GM21717 (cell line): ENCODE results near the gene AP2M1.

Experiments used
- ATAC-seq: cut with Tn5 transposase; IDR thresholded peaks from one replicate; pipeline ENCODE4 v1.9.1; 2021; ENCODE audit warnings: mild to moderate bottlenecking, moderate library complexity; ENCODE audit not compliant: unreplicated experiment

AP2M1 gene

DNA sequence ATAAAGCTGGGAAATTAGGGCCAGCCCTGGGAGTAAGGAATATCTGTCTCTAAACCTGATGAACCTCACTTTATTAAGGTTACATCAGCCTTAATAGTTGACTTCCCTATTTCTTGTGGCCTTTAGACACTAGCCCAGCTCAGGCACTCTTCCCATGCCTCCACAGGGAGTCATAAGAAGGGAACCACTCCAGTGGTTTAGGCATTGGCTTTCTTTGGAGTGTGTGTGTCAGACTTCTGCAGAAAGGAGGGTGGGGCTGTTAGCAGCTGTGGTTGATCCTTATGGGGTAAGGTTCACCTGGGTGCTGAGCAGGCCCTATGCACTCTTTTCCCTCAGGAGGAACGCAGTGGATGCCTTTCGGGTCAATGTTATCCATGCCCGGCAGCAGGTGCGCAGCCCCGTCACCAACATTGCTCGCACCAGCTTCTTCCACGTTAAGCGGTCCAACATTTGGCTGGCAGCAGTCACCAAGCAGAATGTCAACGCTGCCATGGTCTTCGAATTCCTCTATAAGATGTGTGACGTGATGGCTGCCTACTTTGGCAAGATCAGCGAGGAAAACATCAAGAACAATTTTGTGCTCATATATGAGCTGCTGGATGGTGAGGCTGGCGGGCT is 4.0 kb downstream of the AP2M1 start:
- no peak for ATAC-seq

DNA sequence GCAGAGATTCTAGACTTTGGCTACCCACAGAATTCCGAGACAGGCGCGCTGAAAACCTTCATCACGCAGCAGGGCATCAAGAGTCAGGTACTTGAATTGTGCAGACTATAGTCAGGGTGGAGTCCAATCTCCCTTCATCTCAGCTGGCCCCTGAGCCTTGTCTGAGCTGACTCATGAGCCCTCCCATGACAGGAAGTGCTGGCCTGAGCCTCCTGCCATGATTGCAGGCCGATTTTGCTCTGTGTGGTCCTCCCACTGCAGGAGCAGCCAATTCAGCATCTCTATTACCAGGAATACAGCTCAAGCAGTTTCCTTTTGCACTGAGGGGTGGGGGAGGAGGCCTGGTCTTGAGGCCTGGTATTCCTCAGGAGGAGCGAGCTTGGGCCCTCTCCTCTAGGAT is 5.5 kb downstream of the AP2M1 start:
- no peak for ATAC-seq

DNA sequence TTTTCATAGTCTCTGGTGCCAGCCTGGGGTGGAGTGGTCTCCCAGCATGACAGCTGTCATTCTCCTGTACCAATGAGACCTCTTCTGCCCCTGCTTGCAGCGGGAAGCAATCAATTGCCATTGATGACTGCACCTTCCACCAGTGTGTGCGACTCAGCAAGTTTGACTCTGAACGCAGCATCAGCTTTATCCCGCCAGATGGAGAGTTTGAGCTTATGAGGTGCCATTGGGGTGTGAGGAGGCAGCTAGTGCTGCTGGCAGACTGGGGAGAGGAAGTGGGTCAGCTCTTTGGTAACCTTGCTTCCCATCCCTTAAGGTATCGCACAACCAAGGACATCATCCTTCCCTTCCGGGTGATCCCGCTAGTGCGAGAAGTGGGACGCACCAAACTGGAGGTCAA is 6.9 kb downstream of the AP2M1 start:
- no peak for ATAC-seq

GRCh38 chr3:184183679-184184078 is 9.0 kb downstream of the AP2M1 start:
- ATAC-seq = no peak

DNA sequence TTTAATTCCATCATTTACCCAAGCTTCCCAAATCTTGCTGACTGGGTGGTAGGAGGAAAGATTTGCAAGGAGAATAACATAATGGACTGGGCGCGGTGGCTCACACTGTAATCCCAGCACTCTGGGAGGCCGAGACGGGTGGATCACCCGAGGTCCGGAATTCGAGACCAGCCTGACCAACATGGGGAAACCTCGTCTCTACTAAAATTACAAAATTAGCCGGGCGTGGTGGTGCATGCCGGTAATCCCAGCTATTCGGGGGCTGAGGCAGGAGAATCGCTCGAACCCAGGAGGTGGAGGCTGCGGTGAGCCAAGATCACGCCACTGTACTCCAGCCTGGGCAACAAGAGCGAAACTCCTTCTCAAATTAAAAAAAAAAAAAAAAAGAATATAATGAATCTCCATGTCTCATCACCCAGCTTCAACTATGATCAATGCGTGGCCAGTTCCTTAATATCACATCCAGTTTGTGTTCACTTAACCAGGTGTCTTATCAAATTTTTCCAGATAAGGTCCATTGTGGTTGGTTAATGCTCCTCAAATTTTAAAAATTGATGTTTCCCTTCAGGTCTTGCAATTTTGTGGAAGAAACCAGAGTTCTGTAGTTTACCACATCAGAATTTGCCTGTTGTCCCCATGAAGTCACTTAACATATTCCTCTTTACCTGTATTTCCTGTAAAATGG is 10.0 kb downstream of the AP2M1 start:
- no peak for ATAC-seq

DNA sequence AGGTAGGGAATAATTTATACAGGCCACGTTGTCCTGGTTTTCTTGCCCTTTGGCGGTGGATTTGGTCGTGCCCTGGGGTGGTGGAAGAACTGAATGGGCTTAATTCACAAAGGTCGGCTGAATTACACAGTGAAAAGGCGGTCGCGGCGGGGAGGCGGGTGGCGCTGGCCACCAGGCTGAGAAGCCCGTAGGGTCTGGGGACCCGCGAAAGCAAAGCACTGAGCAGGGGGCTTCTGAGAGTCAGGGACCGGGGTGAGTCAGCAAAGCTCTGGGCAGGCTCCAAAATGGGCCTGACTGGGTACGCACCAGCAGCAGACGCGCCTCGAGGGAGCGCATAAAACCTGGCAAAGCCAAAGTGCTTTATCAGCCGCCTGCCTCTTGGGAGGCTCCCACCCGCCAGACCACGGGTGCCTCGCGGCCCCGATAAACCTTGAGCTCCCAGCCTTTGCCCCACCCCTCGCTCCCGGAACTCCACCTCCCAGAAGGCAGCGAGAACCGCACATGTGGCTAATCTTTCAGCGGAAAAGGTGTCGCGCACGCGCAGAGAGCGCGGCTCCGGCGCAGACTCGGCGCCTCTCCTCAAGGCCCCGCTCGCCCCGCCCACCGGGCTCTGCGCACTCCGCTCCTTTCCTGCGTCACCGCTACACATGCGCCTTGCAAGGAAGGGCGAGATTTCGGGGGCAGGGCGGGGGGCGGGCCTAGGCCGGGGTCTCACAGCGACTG is 11.0 kb downstream of the AP2M1 start:
- peak; percentile 81 for ATAC-seq

DNA sequence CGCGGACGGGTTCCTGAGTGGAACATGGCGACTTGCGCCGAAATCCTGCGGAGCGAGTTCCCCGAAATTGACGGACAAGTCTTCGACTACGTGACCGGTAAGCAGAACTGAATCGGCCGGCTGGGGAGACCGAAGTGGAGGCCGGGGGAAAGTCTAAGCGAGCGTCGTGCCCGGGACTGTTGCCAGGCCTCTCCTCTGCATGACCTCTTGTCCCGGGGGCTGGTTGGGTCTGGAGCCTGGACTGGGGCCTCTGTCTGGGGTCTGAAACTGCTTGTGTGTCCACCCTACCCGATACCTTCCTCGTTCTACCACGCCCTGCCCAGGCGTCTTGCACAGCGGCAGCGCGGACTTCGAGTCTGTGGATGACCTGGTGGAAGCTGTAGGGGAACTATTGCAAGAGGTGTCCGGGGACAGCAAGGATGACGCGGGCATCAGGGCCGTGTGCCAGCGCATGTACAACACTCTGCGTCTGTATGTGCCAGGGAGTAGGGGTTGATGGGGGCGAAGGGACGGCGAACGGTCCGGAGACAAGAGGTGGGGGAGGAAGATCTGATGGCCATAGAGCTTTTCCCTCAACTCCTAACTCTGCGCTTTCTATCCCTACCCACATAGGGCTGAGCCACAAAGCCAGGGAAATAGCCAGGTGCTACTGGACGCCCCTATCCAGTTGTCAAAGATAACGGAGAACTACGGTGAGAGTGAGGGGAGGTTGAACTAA is 11.7 kb downstream of the AP2M1 start, which contains the start of gene ABCF3:
Gene ABCF3, plus strand, starts transcription at position 16 of the 718 bp plus-strand sequence. Its CDS starts 9 bp downstream, at position 25.
- ATAC-seq = peak; percentile 23

DNA sequence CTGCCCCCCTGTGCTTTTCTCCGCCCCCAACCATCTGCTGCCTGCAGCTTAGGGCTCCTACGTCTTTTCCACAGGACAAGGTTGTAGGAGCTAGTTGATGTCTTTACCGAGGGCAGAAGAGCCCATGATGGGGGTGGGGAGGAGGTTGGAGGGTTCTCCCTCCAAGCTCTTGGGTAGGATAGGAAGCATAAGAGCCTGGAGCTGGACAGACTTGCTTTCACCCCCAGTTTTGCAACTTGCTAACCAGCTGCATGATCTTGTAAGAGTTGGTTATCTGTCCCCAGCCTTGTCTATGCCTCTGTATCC is 12.2 kb downstream of the AP2M1 start:
- ATAC-seq = no peak

- no peak for ATAC-seq
Observed at GRCh38 chr3:184188080-184188479, 13.4 kb downstream of the AP2M1 start.

DNA sequence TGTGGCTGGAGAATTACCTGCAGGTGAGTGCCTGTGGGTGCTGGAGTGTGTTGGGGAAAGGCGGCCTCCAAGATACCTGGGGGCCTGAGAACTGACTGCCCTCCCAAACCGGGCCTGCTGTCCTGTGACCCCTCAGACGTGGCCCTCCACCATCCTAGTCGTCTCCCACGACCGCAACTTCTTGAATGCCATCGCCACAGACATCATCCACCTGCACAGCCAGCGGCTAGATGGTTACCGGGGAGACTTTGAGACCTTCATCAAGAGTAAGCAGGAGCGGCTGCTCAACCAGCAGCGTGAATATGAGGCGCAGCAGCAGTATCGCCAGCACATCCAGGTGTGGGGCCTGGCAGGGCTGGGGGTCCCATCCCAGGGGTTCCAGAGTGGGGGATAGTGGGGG is 14.8 kb downstream of the AP2M1 start:
- no peak for ATAC-seq

GRCh38 chr3:184192889-184193288 is 18.2 kb downstream of the AP2M1 start:
- ATAC-seq = no peak

DNA sequence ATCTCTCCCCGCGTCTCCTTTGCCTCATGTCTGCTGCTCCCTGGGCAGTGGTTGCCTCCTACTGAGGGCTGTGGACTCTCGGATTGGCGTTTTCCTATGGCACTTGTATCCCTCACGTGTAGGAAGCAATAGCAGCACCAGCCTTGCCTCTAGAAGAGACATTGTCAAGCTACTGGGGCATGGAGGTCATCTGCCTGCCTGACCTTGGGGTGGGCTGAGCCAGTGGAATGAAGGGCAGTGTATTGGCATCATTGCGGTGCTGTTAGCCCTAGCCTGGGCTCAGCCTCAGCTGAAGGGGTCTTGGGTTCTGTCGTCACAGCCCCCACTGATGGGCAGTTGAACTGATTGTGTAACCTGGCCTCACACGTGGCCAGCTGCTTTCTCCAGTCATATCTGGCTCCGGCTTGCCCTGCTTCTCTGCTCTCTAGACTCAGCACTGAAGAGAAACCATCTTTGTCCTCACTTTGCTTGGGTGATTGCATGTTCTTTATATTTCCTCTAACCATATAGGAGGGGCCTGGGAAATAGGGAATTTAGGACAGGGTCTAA is 19.4 kb downstream of the AP2M1 start:
- ATAC-seq = no peak

GRCh38 chr3:184196536-184196935 is 21.9 kb downstream of the AP2M1 start:
- ATAC-seq = no peak

- no peak for ATAC-seq
Observed at GRCh38 chr3:184198509-184198908, 23.9 kb downstream of the AP2M1 start.

DNA sequence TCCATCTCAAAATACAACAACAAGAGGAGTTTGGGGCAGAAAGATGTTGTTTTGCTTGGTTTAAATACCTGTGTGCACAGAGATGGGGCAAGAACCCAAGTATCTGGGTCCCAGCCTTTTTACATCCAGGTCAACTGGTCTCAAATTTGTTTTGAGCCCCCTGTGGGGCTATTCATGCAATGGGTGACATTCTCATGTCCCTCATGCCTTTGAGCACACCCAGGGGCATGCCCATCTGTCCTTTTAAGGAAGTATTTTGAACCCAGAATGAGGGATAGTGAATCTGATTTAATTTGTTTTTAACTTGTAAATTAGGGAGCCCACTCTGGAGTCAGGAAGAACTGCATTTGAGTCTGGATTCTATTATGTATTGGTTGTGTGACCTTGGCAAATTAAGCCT is 26.2 kb downstream of the AP2M1 start:
- no peak for ATAC-seq

DNA sequence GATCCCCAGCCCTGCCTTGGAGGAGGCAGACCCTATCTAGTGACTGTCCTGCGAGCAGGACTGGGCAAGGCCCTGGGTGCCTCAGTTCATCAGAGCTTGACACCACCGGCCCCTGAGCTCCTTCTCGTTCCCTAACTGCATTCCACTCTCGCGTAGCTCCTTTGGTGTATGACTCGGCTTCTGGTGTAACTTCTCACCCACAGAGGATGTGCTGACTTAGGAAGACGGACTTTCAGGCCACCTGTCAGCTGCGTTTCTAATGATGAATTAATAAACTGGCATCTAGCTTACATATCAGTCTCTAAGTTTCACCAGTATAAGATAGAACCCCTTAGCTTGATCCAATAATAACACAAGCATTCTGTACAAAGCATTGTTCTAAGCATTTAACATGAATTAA is 28.9 kb downstream of the AP2M1 start:
- no peak for ATAC-seq

DNA sequence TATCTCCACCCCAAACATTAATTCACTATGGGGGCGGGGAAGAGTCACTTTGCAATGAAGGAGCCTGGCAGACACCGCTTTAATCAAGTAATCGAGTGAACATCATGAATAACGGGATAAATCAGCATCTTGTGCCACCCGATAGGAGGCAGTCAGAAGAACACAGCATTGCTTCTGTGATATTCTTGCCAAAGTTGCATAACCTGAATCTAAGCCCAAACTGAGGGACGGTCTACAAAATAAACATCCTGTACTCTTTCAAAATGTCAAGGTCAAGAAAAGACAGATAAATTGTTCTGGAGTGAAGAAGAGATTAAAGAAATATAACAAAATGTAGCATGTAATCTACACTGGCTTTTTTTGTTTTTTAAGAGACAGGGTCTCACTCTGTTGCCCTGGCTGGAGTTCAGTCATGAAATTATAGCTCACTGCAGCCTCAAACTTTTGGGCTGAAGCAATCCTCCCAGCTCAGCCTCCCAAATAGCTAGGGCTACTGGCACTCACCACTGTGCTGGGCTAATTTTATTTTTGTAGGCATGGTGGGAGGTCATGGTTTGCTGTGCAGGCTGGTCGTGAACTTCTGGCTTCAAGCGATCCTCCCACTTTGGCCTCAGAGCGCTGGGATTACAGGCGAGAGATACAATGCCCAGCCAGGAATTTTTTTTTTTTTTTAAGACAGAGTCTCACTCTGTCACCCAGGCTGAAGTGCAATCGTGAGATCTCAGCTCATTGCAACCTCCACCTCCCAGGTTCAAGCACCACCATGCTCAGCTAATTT is 34.7 kb downstream of the AP2M1 start:
- no peak for ATAC-seq

DNA sequence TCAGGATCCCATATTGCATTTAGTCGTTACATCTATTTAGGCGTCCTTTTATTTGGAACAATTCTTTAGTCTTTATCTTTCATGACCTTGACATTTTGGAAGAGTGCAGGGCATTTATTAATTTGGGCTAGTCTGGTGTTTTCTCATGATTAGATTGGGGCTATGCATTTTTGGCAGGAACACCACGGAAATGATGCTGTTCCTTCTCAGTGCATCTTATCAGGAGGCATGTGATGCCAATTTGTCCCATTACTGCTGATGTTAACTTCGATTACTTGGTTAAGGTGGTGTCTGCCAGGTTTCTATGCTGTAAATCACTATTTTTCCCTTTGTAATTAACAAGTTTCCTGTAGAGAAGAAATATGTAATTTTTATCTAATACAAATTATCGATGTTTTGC is 36.6 kb downstream of the AP2M1 start:
- ATAC-seq = no peak

DNA sequence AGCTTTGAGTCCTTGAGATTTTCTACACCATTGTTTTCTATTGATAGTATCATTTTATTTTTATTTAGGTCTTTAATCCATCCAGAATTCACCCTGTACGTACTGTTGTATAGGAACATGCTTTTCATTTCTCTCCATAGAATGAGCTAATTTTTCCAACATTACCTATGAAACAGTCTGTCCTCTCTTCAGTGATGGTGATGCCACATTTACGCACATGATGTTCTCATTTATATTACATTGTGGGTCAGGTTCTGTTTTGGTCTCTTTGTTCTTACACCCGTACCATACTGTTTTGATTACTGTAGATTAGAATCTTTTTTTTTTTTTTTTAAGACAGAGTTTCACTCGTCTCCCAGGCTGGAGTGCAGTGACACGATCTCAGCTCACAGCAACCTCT is 37.1 kb downstream of the AP2M1 start:
- no peak for ATAC-seq

DNA sequence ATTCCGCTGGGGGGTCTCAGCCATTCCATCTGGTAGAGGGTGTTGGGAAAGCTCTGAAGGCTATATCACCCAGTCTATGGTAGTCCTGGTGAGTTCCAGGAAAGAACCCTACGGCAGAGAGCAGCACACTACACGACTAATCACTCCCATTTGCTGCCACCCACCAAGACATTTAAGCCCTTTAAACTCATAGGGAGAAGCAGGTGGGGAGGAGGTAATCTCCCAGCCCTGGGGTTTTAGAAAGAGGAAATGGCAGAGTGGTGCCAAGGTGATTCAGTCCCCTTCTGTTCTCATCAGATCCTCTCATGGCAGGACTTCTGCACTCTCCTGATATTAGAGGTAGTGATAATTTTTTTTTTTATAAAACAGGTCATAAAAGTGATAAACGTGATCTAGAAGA is 44.2 kb downstream of the AP2M1 start:
- ATAC-seq = no peak

- ATAC-seq = no peak
Observed at GRCh38 chr3:184222521-184222920, 47.9 kb downstream of the AP2M1 start.
